ENCODE results near the gene KIF1B.
"Not testable (repeated sequence)": the region's sequence is repeated elsewhere in the genome, so short reads cannot be mapped to it uniquely, and the experiment has no call there.

Gene KIF1B

DNA sequence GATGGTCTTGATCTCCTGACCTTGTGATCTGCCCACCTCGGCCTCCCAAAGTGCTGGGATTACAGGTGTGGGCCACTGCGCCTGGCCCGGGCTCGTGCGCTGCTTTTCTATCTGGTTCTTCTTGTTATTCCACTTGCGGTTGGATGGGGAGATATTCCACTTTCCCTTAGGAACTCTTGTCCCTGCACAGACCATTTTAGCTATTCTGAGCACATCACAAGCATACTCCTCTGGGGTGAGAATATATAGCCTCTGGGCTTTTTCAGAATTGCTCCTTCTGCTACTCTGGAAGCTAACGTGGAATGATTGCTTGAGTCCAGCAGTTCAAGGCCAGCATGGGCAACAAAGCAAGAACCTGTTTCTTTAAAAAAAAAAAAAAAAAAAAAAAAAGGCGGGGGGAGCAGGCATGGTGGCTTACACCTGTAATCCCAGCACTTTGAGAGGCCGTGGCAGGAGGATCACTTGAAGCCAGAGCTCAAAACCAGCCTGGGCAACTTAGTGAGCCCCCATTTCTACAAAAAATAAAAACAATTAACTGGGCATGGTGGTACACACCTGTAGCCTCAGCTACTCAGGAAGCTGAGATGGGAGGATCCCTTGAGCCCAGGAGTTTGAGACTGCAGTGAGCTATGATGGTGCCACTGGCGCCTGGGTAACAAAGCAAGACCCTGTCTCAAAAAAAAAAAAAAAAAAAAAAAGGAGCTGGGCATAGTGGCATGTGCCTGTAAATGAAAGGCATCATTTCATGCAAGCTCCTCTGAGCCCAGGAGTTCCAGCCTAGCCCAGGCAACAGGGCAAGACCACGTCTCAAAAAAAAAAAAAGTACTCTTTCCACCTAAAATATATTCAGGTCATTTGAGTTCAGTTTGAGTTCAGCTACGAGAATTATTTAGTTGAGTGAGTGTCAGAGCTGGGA lies 176.6 kb downstream of the KIF1B start:
- DNase-seq (ENCODE audit: low spot score): no peak

DNA sequence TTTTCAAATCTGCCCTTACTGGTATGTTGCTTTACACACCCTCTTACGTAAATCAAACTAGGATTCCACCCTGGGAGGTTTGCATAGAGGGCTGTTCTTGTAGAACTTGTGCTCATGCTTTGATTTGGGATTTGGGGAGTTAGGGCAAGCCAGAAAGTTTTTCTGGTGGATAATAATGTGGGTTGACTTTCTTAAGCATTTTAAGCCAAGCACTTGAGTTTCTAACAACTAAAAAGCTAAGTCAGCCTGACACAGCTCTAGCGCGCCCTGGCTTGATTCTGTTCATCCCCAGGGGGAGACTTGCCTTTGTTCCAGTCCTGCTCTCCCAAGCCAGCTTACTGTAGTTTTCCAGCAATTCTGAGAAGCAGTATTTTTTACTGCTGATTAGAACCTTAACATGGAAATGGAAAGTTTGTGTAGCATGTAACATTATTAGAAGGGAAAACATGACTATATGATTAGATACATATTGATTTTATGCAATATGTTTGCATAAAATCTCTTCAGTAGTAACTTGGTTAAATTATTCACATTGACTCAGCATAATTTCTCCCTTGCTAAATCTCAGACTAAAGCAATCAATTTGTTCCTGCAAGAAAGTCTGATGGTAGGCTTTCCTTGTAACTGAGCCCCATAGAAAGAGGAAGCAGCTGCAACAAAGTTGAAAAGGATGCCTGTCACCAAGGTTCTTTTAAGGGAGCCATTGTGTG lies 177.5 kb downstream of the KIF1B start:
- peak; percentile 66 for DNase-seq (ENCODE audit: low spot score)

DNA sequence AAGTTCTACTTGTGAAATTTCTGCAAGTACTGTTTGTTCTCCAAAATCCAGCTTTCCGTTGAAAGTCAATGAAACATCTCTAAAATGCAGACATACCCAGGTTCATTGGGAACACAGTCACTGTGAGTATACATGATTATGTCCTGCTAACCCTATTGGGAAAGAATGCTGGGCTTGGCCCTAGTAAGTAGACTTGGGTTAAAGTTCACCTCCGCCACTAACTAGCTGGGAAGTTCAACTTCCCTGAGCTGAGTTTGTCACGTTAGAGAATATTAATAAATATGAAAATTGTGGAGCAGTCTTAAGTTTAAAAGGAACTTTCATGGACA lies 178.0 kb downstream of the KIF1B start:
- DNase-seq (ENCODE audit: low spot score): no peak

DNA sequence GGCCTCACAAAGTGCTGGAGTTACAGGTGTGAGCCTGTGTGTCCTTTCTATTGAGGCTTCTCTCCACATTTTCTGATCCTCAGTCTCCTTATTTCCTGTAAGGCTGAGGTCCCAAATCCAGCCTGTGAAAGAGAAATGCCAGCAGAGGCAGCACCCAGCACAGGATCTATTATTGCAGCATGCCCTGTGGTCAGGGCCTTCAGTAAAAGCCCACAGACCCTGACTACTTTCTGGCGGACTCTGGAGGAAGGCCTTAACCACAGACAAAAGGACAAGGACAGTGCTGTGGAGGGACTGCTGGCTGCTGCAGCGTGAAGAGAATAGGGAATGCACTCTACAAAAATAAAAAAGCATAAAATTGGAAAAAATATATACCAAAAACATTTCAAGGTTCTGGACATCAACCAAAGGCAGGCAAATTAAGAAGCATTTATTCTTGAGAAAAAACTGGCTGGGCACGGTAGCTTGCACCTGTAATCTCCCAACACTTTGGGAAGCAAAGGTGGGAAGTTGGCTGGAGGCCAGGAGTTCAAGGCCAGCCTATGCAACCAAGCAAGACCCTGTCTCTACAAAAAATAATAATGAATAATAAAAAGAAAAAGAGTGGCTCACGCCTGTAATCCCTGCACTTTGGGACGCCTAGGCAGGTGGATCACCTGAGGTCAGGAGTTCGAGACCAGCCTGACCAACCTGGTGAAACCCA lies 179.1 kb downstream of the KIF1B start:
- DNase-seq (ENCODE audit: low spot score): no peak

DNA sequence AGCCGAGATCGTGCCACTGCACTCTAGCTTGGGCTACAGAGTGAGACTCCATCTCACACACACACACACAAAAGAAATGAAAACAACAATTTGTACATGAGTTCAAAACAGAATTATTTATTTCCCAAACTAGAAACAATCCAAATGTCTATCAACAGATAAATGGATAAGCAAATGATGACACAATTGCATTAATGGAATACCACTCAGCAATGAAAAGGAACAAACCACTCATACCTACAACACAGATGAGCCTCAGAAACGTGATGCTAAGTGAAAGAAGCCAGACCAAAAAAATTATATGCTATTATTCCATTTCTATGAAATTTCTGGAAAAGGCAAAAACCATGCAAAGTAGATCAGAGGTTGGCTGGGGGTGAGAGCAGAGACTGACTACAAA lies 186.5 kb downstream of the KIF1B start:
- no peak for DNase-seq (ENCODE audit: low spot score)

DNA sequence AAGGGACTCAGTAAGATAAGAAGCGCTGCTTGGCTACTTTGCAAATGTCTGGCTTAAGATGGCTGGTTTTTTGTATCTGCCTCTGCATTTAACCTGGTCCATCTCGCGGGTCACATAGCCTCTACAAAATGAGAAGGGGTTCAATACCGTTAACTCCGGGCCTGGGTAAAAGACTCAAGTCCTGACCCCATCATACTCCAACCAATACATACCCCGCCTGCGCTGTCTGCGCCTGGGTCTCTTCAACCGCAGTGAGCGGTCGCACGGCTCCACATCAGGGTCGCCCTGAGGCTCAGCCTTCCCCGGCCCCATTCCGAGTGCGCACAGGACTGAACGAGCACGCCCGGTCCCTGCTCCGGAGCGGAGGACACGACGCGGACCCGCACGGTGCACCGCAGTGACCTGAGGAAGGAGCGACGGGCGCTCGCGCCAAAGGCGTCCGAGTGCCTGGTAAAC lies 187.9 kb downstream of the KIF1B start:
- DNase-seq (ENCODE audit: low spot score): peak; percentile 31

DNA sequence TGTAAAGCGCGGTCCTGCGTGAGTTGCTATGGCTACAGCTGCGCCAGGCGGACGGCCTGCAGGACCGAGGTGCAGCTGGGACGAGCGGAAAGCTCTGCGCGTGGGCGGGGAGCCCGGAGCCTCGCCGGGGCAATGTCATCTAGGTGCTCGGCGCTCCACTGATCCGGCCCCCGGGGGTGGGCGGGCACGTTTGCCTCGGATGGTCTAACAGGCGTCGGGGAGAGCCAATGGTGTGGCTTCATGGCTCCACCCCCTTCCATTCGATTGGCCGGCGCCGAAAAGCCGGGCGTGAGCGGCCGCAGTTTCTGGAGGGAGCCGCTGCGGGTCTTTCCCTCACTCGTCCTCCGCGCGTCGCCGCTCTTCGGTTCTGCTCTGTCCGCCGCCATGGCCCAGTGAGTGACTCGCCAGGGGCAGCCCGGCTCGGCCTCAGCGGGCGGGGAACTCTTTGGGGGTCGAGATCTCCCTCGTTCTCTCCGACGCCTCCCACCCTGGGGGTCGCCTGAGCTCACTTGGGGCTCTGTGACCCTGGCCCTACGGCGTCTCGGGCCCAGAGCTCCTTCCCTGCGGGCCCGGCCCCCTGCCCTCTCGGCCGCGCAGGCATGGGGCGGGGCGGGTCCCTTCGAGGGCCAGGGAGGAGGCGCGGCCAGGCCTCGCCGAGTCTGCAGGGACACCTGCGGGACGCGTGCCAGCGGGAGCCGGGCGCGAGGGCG lies 188.5 kb downstream of the KIF1B start, which contains the start of gene PGD:
TSS of gene PGD (plus strand) at position 331 of the 710 bp plus-strand sequence. CDS start at position 385, 54 bp downstream.
- peak; percentile 97 for DNase-seq (ENCODE audit: low spot score)

DNA sequence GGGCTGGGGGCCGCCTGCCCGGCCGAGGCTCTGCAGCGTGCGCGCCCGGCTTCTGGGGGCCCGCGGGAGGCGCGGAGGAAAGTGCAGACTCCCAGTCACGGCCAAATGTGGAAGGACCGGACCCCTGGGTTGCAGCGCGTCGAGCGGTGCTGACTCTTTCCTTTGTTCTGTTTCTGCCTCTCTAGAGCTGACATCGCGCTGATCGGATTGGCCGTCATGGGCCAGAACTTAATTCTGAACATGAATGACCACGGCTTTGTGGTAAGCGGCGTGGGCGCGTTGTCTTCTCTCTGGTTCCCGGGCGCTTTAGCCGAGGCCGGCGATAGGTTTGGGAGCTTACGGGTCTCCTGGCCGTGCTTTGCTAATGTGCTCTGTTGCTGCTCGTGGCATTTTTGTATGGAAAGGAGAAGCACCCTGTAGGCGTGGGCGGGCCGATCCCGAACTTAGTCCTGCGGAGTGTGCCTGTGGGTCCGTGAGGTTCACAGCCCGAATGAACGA lies 189.1 kb downstream of the KIF1B start:
- DNase-seq (ENCODE audit: low spot score): peak; percentile 32

DNA sequence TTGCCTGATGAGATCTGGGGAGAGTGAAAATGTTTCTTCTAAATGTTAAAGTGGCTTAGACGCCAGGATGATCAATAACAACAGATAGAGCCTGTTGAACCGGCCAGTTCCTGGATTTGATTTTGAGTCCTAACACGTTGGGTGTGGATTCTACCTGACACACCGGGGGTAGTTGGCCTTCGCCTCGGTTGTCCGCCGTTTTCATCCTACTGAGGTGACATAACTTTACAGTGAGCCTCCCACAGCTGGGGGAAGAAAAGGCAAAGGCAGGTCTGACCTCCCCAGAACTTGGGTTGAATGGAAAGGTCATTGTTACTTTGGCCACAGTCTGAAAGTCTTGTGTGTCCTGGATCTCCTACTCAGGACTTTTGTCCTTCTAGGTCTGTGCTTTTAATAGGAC lies 189.6 kb downstream of the KIF1B start:
- no peak for DNase-seq (ENCODE audit: low spot score)

DNA sequence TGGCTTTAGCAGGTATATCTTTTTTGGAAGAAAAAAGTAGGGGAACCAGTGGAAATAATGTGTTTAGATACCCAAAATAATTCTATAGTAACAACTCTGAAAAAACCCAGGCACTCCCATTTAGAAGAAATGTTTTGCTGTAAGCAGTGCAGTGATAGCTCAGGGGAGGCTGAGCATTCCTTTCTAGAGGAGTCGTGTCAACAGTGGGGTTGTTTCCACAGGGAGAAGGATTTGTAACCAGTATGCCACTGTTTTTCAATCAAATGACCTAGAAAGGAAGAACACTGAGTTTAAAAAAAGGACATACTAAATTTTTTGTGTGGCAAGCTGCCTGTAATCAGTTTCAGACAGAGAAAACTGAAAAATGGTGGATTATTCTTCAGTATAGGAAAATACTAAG lies 190.9 kb downstream of the KIF1B start:
- no peak for DNase-seq (ENCODE audit: low spot score)

DNA sequence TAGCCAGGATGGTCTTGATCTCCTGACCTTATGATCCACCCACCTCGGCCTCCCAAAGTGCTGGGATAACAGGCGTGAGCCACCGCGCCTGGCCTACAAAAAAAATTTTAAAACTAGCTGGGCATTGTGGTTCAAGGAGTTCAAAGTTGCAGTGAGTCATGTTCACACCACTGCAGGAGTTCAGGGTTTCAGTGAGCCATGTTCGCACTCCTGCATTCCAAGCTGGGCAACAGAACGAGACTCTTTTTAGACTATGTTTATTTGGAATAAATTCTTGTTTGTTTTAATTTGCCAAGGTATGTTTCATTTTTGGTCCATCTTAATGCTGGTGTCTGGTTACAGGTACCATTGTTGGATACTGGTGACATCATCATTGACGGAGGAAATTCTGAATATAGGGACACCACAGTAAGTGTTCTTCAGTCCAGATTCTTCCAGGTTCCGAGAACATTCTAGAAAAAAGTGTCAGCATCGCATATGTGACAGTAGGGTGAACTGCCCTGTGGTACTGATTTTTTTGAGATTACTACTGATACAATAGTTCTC lies 192.4 kb downstream of the KIF1B start:
- no peak for DNase-seq (ENCODE audit: low spot score)

DNA sequence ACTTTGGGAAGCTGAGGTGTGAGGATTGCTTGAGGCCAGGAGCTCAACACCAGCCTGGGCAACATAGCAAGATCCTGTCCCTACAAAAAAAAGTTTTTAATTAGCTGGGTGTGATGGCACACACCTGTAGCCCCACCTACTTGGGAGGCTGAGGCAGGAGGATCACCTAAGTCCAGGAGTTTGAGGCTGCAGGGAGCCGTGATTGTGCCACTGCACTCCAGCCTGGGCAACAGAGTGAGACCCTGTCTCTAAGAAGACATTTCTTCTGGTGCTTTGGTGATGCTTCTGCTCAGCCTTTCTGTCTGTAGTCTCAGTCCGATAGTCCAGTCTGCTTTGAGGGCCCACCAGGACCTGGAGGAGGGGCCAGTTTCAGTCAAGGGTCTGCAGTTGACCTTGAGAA lies 196.8 kb downstream of the KIF1B start:
- DNase-seq (ENCODE audit: low spot score): no peak

DNA sequence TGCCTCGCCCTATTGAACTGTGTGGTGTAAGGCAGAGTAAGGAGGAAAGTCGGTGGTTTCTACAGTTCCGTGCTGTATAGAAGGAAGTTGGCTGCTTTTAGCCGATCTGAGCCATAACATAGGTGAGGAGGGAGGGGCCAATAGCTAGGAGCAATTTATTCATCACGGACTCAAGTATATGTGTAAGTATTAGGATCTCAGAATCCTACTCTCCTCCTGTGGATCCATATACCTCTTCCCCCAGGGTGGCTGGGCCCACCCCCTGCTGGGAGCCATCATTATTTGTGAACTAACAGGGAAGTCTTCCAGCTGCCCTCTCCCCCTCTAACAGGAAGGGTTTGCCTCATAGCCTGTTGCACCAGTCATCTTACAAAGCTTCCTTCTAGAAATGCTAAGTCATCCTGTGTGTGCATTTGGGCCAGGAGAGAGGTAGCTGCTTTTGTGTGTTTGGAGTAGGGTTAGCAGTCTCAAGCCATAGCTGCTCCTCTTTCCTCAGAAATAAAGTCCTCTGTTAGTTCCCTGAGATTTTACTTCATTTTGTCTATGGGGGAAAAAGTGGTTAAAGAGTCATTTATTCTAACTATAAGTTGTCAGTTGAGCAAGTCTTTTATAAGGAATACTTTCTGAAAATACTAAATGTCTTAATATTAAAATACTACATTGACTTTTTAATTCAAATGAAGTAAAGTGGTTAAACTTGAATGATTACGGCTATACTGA lies 205.0 kb downstream of the KIF1B start:
- DNase-seq (ENCODE audit: low spot score): peak; percentile 67

DNA sequence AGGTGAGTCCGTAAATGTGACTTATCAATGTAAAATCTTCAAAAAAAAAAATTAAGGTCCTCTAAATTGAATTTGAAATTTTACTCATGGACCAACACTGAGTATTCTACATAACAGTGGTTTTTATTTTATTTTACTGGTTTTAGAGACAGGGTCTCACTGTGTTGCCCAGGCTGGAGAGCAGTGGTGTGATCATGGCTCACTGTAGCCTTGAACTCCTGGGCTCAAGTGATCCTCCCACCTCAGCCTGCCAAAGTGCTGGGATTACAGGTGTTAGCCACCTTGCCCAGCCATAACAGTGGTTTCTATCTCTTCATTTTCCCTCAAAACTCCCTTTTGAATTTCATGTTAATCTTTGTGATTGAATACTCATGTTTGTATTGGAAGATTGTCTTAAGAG lies 205.6 kb downstream of the KIF1B start:
- DNase-seq (ENCODE audit: low spot score): not testable (repeated sequence)

DNA sequence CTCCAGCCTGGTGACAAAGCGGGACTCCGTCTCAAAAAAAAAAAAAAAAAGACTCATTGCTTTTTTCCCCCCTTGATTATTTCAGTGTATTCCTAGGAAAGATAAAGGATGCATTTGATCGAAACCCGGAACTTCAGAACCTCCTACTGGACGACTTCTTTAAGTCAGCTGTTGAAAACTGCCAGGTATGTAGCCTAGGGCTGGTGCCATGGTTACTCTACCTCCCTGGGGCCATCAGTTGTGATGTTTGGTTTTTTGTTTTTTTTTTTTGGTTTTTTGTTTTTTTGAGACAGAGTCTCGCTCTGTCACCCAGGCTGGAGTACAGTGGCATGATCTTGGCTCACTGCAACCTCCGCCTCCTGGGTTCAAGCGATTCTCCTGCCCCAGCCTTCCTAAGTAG lies 208.4 kb downstream of the KIF1B start:
- DNase-seq (ENCODE audit: low spot score): not testable (repeated sequence)

DNA sequence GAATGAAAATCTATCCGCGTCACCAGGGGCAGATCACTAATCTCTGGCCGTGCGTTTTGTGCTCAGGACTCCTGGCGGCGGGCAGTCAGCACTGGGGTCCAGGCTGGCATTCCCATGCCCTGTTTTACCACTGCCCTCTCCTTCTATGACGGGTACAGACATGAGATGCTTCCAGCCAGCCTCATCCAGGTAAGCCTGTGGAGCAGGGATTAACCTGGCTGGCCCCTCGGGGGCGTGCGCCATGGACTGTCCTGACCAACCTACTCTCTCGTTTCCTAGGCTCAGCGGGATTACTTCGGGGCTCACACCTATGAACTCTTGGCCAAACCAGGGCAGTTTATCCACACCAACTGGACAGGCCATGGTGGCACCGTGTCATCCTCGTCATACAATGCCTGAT lies 209.0 kb downstream of the KIF1B start:
- no peak for DNase-seq (ENCODE audit: low spot score)

DNA sequence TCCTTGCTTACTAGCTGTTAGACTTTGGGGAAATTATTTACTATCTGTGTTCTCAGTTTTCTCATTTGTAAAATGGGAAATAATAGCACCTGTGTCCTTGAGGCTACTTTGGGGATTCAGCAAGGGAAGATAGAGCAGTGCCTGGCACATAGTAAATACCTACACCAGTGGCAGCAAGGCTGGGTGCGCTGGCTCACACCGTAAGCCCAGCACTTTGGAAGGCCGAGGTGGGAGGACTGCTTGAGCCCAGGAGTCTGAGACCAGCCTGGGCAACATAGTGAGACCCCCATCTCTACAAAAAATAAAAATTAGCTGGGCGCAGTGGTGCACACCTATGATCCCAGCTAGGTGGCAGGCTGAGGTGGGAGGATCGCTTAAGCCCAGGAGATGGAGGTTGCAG lies 211.3 kb downstream of the KIF1B start:
- DNase-seq (ENCODE audit: low spot score): no peak

DNA sequence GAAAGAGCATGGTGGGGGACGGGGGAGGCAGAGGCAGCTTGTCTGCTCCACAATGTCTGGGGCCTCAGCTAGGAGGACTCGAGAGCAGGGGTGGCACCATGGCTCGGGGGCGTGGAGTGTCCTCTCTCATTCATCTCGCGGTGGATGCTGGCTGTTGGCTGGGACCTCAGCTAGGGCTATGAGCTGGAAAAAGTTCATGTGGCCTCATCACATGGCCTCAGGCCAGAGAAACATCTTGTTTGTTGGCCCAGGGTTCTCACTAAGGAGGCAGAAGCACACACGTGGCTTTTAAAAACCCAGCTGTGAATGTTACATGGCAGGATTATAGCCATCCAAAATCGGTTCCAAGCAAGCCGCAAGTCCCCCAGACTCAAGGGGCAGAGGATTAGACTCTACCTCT lies 213.7 kb downstream of the KIF1B start:
- no peak for DNase-seq (ENCODE audit: low spot score)

DNA sequence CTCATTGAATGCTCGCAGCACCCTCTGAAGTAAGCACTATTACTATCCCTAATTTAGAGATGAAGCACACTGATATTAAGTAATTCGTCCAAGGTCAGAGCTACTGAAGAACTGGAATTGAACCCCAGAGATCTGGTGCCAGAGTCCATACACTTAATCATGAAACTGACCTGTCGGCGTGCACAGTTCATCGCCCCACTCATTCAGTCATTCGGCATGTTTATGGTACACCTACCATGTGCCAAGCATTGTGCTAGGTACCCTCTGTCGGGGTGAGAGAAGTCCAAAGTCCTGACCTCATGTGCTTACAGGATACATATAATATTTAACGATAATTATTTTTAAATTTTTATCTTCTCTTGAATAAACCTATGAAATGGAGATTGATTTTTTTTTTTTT lies 214.3 kb downstream of the KIF1B start:
- DNase-seq (ENCODE audit: low spot score): no peak

DNA sequence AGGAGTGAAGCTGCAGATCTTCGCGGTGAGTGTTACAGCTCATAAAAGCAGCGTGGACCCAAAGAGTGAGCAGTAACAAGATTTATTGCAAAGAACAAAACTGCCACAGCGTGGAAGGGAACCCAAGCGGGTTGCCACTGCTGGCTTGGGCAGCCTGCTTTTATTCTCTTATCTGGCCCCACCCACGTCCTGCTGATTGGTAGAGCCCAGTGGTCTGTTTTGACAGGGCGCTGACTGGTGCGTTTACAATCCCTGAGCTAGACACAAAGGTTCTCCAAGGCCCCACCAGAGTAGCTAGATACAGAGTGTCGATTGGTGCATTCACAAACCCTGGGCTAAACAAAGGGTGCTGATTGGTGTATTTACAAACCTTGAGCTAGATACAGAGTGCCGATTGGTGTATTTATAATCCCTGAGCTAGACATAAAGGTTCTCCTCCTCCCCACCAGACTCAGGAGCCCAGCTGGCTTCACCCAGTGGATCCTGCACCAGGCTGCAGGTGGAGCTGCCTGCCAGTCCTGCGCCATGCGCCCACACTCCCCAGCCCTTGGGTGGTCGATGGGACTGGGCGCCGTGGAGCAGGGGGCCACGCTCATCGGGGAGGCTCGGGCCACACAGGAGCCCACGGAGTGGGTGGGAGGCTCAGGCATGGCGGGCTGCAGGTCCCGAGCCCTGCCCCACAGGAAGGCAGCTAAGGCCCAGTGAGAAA lies 215.6 kb downstream of the KIF1B start:
- DNase-seq (ENCODE audit: low spot score): not testable (repeated sequence)

All from pons (tissue), 1 donor.